GM12873 (cell line): ENCODE data around the gene DOC2A.

Experiments
- CTCF ChIP-seq: IDR thresholded peaks from 2 replicates; pipeline ENCODE4 v1.5.1; 2012; ENCODE audit warnings: low read depth, mild to moderate bottlenecking, moderate library complexity, low read length, control low read depth; ENCODE audit not compliant: insufficient read depth; ENCODE audit errors: missing control alignments

The DOC2A gene

GRCh38 chr16:30016555-30017276 is 5.9 kb upstream of the DOC2A start:
- TF ChIP-seq CTCF: no peak

GRCh38 chr16:30011714-30012504 is 1.1 kb upstream of the DOC2A start:
- TF ChIP-seq CTCF: no peak

GRCh38 chr16:30009990-30010843 is 610 bp downstream of the DOC2A start:
- no peak for TF ChIP-seq CTCF

GRCh38 chr16:30009085-30009862 is 1.6 kb downstream of the DOC2A start:
- no peak for TF ChIP-seq CTCF

GRCh38 chr16:30007378-30007895 is 3.4 kb downstream of the DOC2A start:
- no peak for TF ChIP-seq CTCF

GRCh38 chr16:30006659-30007377 is 4.0 kb downstream of the DOC2A start:
- no peak for TF ChIP-seq CTCF
